GM19452 (cell line): ENCODE measurements around the gene KIF20A.
A peak's percentile ranks its signal among the peaks of the same experiment; 100 is the strongest.
"Not testable (repeated sequence)": the region's sequence is repeated elsewhere in the genome, so short reads cannot be mapped to it uniquely, and the experiment has no call there.

Experiments used
- ATAC-seq: cut with Tn5 transposase; IDR thresholded peaks from one replicate; pipeline ENCODE4 v1.9.1; 2021; ENCODE audit not compliant: unreplicated experiment

KIF20A gene

GRCh38 chr5:138182808-138183207, 3.9 kb downstream of the KIF20A start:
- no peak for ATAC-seq

- ATAC-seq = no peak
These were observed 7.1 kb downstream of the KIF20A start for GRCh38 chr5:138186002-138186447.

- no peak for ATAC-seq
These were observed 9.7 kb downstream of the KIF20A start for GRCh38 chr5:138188626-138189025.

GRCh38 chr5:138192826-138193225, 13.9 kb downstream of the KIF20A start:
- ATAC-seq = no peak

GRCh38 chr5:138193859-138194258, 14.9 kb downstream of the KIF20A start:
- not testable (repeated sequence) for ATAC-seq

GRCh38 chr5:138210985-138211384, 32.1 kb downstream of the KIF20A start:
- ATAC-seq = no peak

GRCh38 chr5:138212828-138213160, 33.9 kb downstream of the KIF20A start:
- ATAC-seq = peak; percentile 21

GRCh38 chr5:138213161-138214029, 34.5 kb downstream of the KIF20A start, which contains the start of gene CDC23:
TSS of gene CDC23 (minus strand) at chr5:138213323. CDS start at chr5:138213312, 11 bp downstream.
- peak; percentile 94 for ATAC-seq

- ATAC-seq = no peak
These were observed 37.9 kb downstream of the KIF20A start for GRCh38 chr5:138216799-138217198.

GRCh38 chr5:138223532-138223931, 44.6 kb downstream of the KIF20A start:
- ATAC-seq = no peak

GRCh38 chr5:138224712-138225111, 45.8 kb downstream of the KIF20A start:
- ATAC-seq = no peak

- ATAC-seq = no peak
These were observed 48.0 kb downstream of the KIF20A start for GRCh38 chr5:138226910-138227309.

GRCh38 chr5:138229387-138229786, 50.5 kb downstream of the KIF20A start:
- ATAC-seq = no peak

- ATAC-seq = no peak
These were observed 51.3 kb downstream of the KIF20A start for GRCh38 chr5:138230261-138230660.

- ATAC-seq = no peak
These were observed 52.2 kb downstream of the KIF20A start for GRCh38 chr5:138230981-138231589.

- ATAC-seq = no peak
These were observed 54.4 kb downstream of the KIF20A start for GRCh38 chr5:138233280-138233679.

GRCh38 chr5:138234651-138235050, 55.7 kb downstream of the KIF20A start:
- no peak for ATAC-seq
